ENCODE data around the gene LRRC8D. TPM values are rescaled to one million over a fixed set of nuclear protein-coding genes. Genes with fewer than 3 reads are reported as not detected.

LRRC8D gene
- total and polyA plus RNA-seq, 9 of the 15 experiments (the other 6 are each of a cell fraction or from before 2014, with no cell fraction given): 3.4 to 53.9 (median 15.9) TPM

- TF ChIP-seq REST (IDR thresholded peaks at IDR 0.05; ENCODE audit: borderline replicate concordance): peak; percentile 99
- no peak for TF ChIP-seq REST (CRISPR knock-in tag; IDR thresholded peaks at IDR 0.05; ENCODE audit: low read depth)
- no peak for TF ChIP-seq ZNF134 (CRISPR knock-in tag; conservative IDR thresholded peaks at IDR 0.05)
- TF ChIP-seq RBM15 (IDR thresholded peaks at IDR 0.05; ENCODE audit: insufficient read depth, low read length): no peak
- no peak for TF ChIP-seq ZNF766 (CRISPR knock-in tag; conservative IDR thresholded peaks at IDR 0.05)
- no peak for TF ChIP-seq ZNF133 (CRISPR knock-in tag; IDR thresholded peaks at IDR 0.05)
- no peak for TF ChIP-seq HDAC1 (IDR thresholded peaks at IDR 0.05)
- TF ChIP-seq HDAC2 (IDR thresholded peaks at IDR 0.05): peak; percentile 60; the same call in 1 of the 2 replicates
- TF ChIP-seq ZBTB5 (IDR thresholded peaks at IDR 0.05): no peak
- TF ChIP-seq TBL1XR1 (IDR thresholded peaks at IDR 0.05; ENCODE audit: low read length in 2 of 2): no peak
- peak; percentile 44 for TF ChIP-seq PHF8 (IDR thresholded peaks at IDR 0.05; ENCODE audit: borderline replicate concordance, low read length)
- no peak for TF ChIP-seq POLR3G (IDR thresholded peaks at IDR 0.05; ENCODE audit: extremely low read depth, insufficient read length, insufficient replicate concordance)
- no peak for TF ChIP-seq E2F8 (IDR thresholded peaks at IDR 0.05; ENCODE audit: low read depth, partially characterized antibody)
- TF ChIP-seq POLR2A (conservative IDR thresholded peaks at IDR 0.05): peak; percentile 71
- TF ChIP-seq U2AF2 (optimal IDR thresholded peaks at IDR 0.05; ENCODE audit: low read depth, low read length): no peak
Measured at GRCh38 chr1:89821322-89822108, 683 bp downstream of the LRRC8D start (continued).
